K562 (cell line): Measurements from ENCODE around the gene LMBR1. TPM values are rescaled to one million over a fixed set of nuclear protein-coding genes. Genes with fewer than 3 reads are reported as not detected.
A peak's percentile ranks its signal among the peaks of the same experiment; 100 is the strongest.

ENCODE experiments used
- ATAC-seq: fragments of 200-7000 bp; cut with Tn5 transposase; 3 replicates; pipeline ENCODE4 v1.9.1; 2020; ENCODE audit warnings: moderate library complexity
- BruUV-seq: library from RNA; stranded (reverse); fragments of 400-500 nt; replicated peaks from 2 replicates; lab custom pipeline; 2021; lab: Mats Ljungman, UMichigan
- CTCF ChIA-PET: fragments of 300-600 bp; formaldehyde crosslinking; extraction: SDS; loops from one replicate; lab custom pipeline; 2021; ENCODE audit warnings: low intra/inter-chr PET ratio; lab: Yijun Ruan, JAX
- POLR2A ChIA-PET: fragments of 300-600, 350-650 bp; sonication (Branson Sonifier 250); formaldehyde crosslinking; extraction: SDS; loops from one replicate; lab custom pipeline; 2021; ENCODE audit warnings: antibody characterized with exemption, inconsistent platforms; lab: Yijun Ruan, JAX
- DNase-seq, 4 experiments: peaks; one replicate each; pipeline versions ENCODE4 v3.0.0 to v3.0.0-alpha.2; 2011 to 2018; ENCODE audit warnings: low spot score in 3 of 4, mixed read lengths in 3 of 4; ENCODE audit errors: extremely low read depth in 1 of 4
- FAIRE-seq: peaks from 2 replicates; lab custom pipeline; 2011; peaks lifted over from hg19 to GRCh38; lab: Jason Lieb, UNC
- H2AFZ ChIP-seq: 2 replicates; pipeline ENCODE4 v1.6.0; 2011; ENCODE audit warnings: low read depth, low read length, control low read depth, inconsistent platforms
- H3K27ac ChIP-seq: fragments of 200-600 bp; 3 replicates; pipeline ENCODE4 v1.8.0; 2011; ENCODE audit warnings: low read depth, mild to moderate bottlenecking, control low read depth, inconsistent platforms, low read length, moderate library complexity, mixed read lengths; ENCODE audit errors: extremely low read depth
- H3K27me3 ChIP-seq, 2 experiments: fragments of 300-600 bp in 1 of 2; 2 replicates in 1 of 2; 3 replicates in 1 of 2; pipeline versions ENCODE4 v1.6.0 to v1.8.0; 2011; ENCODE audit warnings: inconsistent platforms in 2 of 2, low read length in 2 of 2, mild to moderate bottlenecking in 1 of 2, mixed read lengths in 1 of 2, moderate library complexity in 1 of 2; ENCODE audit not compliant: control insufficient read depth in 2 of 2, insufficient read depth in 2 of 2
- H3K36me3 ChIP-seq: fragments of 300-600 bp; 3 replicates; pipeline ENCODE4 v1.8.0; 2011; ENCODE audit warnings: mild to moderate bottlenecking, low read length, inconsistent platforms; ENCODE audit not compliant: control insufficient read depth, insufficient read depth
- H3K4me1 ChIP-seq, 2 experiments: fragments of 200-600 bp in 1 of 2; replicated peaks in 1 of 2; 2 replicates in 1 of 2; 3 replicates in 1 of 2; pipeline versions ENCODE4 v1.5.1 to v1.8.0; 2011; ENCODE audit warnings: inconsistent platforms in 2 of 2, low read length in 2 of 2, mild to moderate bottlenecking in 1 of 2, mixed read lengths in 1 of 2, moderate library complexity in 1 of 2; ENCODE audit not compliant: control insufficient read depth in 2 of 2, insufficient read depth in 2 of 2
- H3K4me2 ChIP-seq: 2 replicates; pipeline ENCODE4 v1.6.1; 2011; ENCODE audit warnings: low read length, control low read depth, inconsistent platforms, mixed read lengths; ENCODE audit not compliant: insufficient read depth
- H3K4me3 ChIP-seq: fragments of 200-600 bp; sonication (generic), shearing (Covaris generic); 2 replicates; pipeline ENCODE4 v1.5.1; 2016; ENCODE audit warnings: control low read depth, inconsistent platforms
- H3K79me2 ChIP-seq: fragments of 200-600 bp; 3 replicates; pipeline ENCODE4 v1.8.0; 2011; ENCODE audit warnings: low read length, inconsistent platforms; ENCODE audit not compliant: control insufficient read depth, insufficient read depth
- H3K9ac ChIP-seq, 2 experiments: 2 replicates each; pipeline versions ENCODE4 v1.6.0 to v1.6.1; 2011; ENCODE audit warnings: low read depth in 2 of 2, low read length in 2 of 2, control low read depth in 1 of 2, inconsistent platforms in 1 of 2, mild to moderate bottlenecking in 1 of 2, mixed read lengths in 1 of 2; ENCODE audit not compliant: insufficient read depth in 1 of 2
- H3K9me1 ChIP-seq: one replicate; pipeline ENCODE4 v1.6.0; 2011; ENCODE audit warnings: inconsistent platforms, mild to moderate bottlenecking, low read length, moderate library complexity; ENCODE audit not compliant: control insufficient read depth, insufficient read depth
- H3K9me3 ChIP-seq: replicated peaks from 2 replicates; pipeline ENCODE4 v1.5.1; 2011; ENCODE audit warnings: low read depth, low read length, inconsistent platforms; ENCODE audit not compliant: control insufficient read depth, insufficient read depth
- H4K20me1 ChIP-seq: replicated peaks from 2 replicates; pipeline ENCODE4 v1.6.1; 2011; ENCODE audit warnings: low read length, inconsistent platforms, mixed read lengths; ENCODE audit not compliant: control insufficient read depth, insufficient read depth
- NFE2L1 ChIP-seq: fragments of 450-650 bp; IDR thresholded peaks from 2 replicates; pipeline ENCODE4 v1.6.1; 2016; ENCODE audit warnings: missing genetic modification characterization, low read depth, mild to moderate bottlenecking, missing compliant biosample characterization, moderate library complexity, borderline replicate concordance
- RBBP5 ChIP-seq: fragments of 200-600 bp; sonication (generic); IDR thresholded peaks from 2 replicates; pipeline ENCODE4 v1.6.1; 2012; ENCODE audit warnings: borderline replicate concordance, mild to moderate bottlenecking, low read length, control low read depth, inconsistent platforms; ENCODE audit not compliant: insufficient read depth, poor library complexity, severe bottlenecking
- ZNF239 ChIP-seq: fragments of 250-450 bp; sonication (Bioruptor Pico); IDR thresholded peaks from 2 replicates; pipeline ENCODE4 v1.4.0; 2020; ENCODE audit warnings: mild to moderate bottlenecking
- ZNF444 ChIP-seq: fragments of 250-450 bp; sonication (Bioruptor Pico); IDR thresholded peaks from 2 replicates; pipeline ENCODE4 v1.4.0; 2020; ENCODE audit warnings: mild to moderate bottlenecking, moderate library complexity
- WGBS: fragments of 100-300 bp; shearing (Covaris generic); methylation state at CpG from one replicate; pipeline ENCODE4 v1.1.6; 2016; ENCODE audit warnings: low coverage, mixed read lengths; ENCODE audit not compliant: insufficient coverage; ENCODE audit errors: missing lambda C conversion rate; 5-methylcytosine and 5-hydroxymethylcytosine counted together
- in situ Hi-C: fragments of 300-500 bp; cut with MboI; formaldehyde crosslinking; loops from 4 replicates; pipeline ENCODE4 v1.15.0; 2018; ENCODE audit warnings: inconsistent platforms, mixed read lengths
- intact Hi-C: fragments of 100-400 bp; cut with micrococcal nuclease; formaldehyde crosslinking; loops from 2 replicates; pipeline ENCODE4 v1.14.2; 2022
- polyA plus RNA-seq, 8 experiments: library from polyadenylated mRNA; depleted of rRNA in 4 of 8; stranded (reverse) in 5 of 8; unstranded in 3 of 8; fragments of >200 nt; fragmentation: Nextera tagmentation in 2 of 8; fragmentation: Illumina TruSeq in 1 of 8; extraction: Ambion mirVana in 2 of 8; extraction: Trizol in 1 of 8; gene quantifications; 2 replicates each; pipeline versions ENCODE4 v1.2.1 to v1.2.3, GENCODE V29; 2011 to 2014; ENCODE audit warnings: inconsistent platforms in 1 of 8, missing spikeins in 1 of 8
- total RNA-seq, 7 experiments: library from RNA; depleted of rRNA in 6 of 7; stranded (reverse); fragments of >200 nt in 6 of 7; fragmentation: Illumina TruSeq in 2 of 7; extraction: Trizol in 2 of 7; gene quantifications; 2 replicates each; pipeline versions ENCODE4 v1.2.1 to v1.2.3, GENCODE V29; 2011 to 2021; ENCODE audit warnings: low replicate concordance in 1 of 7
- TF ChIP-seq, protein P1 (sequence below), 2 experiments: IDR thresholded peaks in 1 of 2; conservative IDR thresholded peaks in 1 of 2; 2 replicates each; pipeline ENCODE4 v1.6.1; 2016; ENCODE audit warnings: low read depth in 2 of 2, mild to moderate bottlenecking in 1 of 2, missing compliant biosample characterization in 1 of 2, missing genetic modification characterization in 1 of 2, moderate library complexity in 1 of 2
- TF ChIP-seq, protein P2 (sequence below): fragments of 450-650 bp; formaldehyde crosslinking; IDR thresholded peaks from 2 replicates; pipeline ENCODE4 v1.4.0; 2020; ENCODE audit warnings: mild to moderate bottlenecking

The LMBR1 gene
- total and polyA plus RNA-seq, 9 of the 15 experiments (the other 6 are each of a cell fraction or from before 2014, with no cell fraction given), result 7.7 to 90.0 (median 59.9) TPM

DNA sequence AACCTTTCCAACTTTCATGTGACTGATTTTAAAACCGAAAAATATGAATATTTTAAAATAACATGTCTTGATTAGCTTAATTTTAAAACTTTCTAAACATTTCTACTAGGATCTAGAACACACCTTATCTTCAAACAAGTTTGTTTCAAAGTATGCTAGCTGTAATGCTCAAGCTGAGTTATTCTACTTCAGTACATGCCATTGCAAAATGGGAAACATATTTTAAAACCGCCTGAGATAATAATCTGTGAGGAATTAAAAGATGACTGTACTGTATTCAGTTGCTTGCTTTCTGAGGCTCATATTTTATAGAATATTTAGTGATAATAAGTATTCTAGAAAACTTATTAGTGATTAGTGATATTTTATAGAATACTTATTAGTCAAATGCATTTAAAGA is 99.6 kb downstream of the LMBR1 start:
- H3K9me3 ChIP-seq, result no peaks in the 10 kb centered on the region
- H3K27me3 ChIP-seq, result no peaks in the 10 kb centered on the region
- no peak overlapping the region for H3K4me2 ChIP-seq
- no peaks in the 10 kb centered on the region for H3K79me2 ChIP-seq
- H3K9ac ChIP-seq, result no peak overlapping the region
- peaks cover 43% of the 10 kb centered on the region; the same call in 2 of the 3 replicates for H3K36me3 ChIP-seq
- ATAC-seq, result no peak
- H3K9me1 ChIP-seq, result no peaks in the 10 kb centered on the region
- no peak overlapping the region for H2AFZ ChIP-seq
- no peaks in the 10 kb centered on the region for H4K20me1 ChIP-seq
- intact Hi-C loops (no loop called here), in situ Hi-C loops (no loop called here)
- CTCF ChIA-PET, result no interaction called here
- WGBS, result 58% methylated on average over 2 of the region's 2 CpGs
- no peak overlapping the region for H3K4me3 ChIP-seq
- no TSS peak for BruUV-seq
- FAIRE-seq, result peak; percentile 6
- no peak for DNase-seq
- no peak overlapping the region for H3K27ac ChIP-seq
- H3K4me1 ChIP-seq, result no peaks in the 10 kb centered on the region
- no peak for TF ChIP-seq NFE2L1 (tag)
- no peak for TF ChIP-seq ZNF239 (CRISPR knock-in tag)
- TF ChIP-seq, protein P1, sequence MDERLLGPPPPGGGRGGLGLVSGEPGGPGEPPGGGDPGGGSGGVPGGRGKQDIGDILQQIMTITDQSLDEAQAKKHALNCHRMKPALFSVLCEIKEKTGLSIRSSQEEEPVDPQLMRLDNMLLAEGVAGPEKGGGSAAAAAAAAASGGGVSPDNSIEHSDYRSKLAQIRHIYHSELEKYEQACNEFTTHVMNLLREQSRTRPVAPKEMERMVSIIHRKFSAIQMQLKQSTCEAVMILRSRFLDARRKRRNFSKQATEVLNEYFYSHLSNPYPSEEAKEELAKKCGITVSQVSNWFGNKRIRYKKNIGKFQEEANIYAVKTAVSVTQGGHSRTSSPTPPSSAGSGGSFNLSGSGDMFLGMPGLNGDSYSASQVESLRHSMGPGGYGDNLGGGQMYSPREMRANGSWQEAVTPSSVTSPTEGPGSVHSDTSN (CRISPR knock-in tag; IDR thresholded peaks at IDR 0.05; ENCODE audit: low read depth), result no peak
- TF ChIP-seq, protein P1 (tag; conservative IDR thresholded peaks at IDR 0.05; ENCODE audit: low read depth), result no peak
- TF ChIP-seq, protein P2, sequence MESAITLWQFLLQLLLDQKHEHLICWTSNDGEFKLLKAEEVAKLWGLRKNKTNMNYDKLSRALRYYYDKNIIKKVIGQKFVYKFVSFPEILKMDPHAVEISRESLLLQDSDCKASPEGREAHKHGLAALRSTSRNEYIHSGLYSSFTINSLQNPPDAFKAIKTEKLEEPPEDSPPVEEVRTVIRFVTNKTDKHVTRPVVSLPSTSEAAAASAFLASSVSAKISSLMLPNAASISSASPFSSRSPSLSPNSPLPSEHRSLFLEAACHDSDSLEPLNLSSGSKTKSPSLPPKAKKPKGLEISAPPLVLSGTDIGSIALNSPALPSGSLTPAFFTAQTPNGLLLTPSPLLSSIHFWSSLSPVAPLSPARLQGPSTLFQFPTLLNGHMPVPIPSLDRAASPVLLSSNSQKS (CRISPR knock-in tag), result no peak
- TF ChIP-seq ZNF444 (CRISPR knock-in tag), result no peak
- TF ChIP-seq RBBP5, result no peak
- POLR2A ChIA-PET, result interaction anchor here (1.1 to 2.0 kb wide), 3 partner anchors 8 to 50 kb away, joined by 3 to 5 read pairs (median 3); no protein-coding TSS in a partner anchor
